GM18873 (cell line): Measurements from ENCODE around the gene SLC5A2.
"Not testable (repeated sequence)": the region's sequence is repeated elsewhere in the genome, so short reads cannot be mapped to it uniquely, and the experiment has no call there.

Source experiments
- ATAC-seq: cut with Tn5 transposase; IDR thresholded peaks from one replicate; pipeline ENCODE4 v1.9.1; 2021; ENCODE audit warnings: mild to moderate bottlenecking, moderate library complexity, moderate number of reproducible peaks; ENCODE audit not compliant: unreplicated experiment, low FRiP score

Gene SLC5A2

DNA sequence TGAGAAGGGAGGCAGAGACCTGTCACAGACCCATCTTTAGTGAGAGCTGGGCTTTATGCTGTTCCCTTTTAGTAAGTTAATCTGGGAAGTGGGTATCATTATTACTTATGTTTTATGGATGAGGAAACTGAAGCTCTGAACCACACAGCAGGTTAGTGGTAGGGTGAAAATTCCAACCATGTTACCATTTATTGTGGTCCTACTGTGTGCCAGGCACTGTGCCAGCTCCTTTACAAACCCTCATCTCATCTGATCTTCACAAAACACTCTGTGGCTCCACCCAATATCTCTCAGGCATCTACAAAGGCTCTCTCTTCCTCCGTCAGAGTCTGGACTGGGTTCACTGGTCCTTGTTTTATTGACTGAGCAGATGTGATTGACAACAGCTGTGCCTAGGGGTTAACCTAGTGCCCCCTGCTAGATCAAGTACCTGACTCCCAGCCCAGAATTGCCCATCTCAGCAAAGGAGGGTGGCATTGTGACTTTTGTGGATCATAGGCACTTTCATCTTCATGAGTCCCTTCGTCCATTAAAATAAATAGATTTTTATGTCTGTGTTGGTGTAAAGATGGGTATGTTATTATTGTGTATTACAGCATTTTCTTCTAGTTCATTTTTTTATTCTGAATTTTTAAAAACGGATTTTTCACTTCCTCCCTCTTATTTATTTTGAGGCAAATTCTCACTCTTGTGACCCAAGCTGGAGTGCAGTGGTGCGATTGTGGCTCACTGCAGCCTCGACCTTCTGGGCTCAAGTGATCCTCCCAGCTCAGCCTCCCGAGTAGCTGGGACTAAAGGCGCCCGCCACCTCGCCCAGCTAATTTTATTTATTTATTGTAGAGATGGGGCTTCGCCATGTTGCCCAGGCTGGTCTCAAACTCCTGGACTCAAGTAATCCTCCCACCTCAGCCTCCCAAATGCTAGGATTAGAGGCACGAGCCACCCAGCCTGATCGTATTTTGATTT lies 7.9 kb upstream of the SLC5A2 start:
- no peak for ATAC-seq

DNA sequence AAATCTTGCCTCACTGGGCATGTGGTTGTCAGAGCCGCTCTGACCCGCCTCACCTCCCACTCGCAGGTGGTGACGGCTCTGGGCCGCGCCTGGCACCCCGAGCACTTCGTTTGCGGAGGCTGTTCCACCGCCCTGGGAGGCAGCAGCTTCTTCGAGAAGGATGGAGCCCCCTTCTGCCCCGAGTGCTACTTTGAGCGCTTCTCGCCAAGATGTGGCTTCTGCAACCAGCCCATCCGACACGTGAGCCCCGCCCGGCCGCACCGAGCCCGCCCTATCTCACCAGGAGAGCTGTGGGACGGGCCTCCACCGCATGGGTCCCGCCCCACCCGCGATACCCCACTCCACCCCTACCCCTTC lies 7.0 kb upstream of the SLC5A2 start:
- ATAC-seq = no peak

DNA sequence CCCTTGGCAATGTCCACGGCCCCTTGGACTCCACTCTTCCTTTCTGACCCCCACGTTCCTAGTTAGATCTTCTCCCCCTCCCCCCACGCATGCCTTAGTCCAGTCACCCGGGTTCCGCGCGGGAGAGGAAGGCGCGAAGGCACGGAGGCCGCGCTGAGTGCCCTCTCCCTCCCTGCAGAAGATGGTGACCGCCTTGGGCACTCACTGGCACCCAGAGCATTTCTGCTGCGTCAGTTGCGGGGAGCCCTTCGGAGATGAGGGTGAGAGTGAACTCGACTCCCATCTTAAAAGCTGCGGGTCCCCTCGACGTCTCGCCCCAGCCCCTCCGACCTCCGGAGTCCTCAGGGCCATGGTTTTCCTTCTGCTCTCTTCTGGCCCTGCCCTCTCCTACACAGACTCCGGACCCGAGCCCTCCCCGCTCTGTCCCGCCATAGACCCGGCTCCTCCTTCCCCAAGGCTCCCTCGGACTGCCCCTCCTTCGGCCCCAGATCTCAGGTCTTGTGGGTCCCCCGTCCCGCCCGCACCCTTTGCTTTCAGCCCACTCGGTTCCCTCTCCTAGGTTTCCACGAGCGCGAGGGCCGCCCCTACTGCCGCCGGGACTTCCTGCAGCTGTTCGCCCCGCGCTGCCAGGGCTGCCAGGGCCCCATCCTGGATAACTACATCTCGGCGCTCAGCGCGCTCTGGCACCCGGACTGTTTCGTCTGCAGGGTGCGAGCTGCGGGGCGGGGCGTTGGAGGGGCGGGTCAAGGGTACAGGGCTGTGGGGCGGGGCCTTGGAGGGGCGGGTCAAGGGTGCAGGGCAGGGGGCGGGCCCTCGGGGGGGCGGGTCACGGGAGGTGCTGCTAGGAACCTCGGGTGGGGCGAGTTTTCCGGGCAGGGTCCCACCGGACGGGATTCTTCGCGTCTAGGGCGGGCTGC lies 6.4 kb upstream of the SLC5A2 start:
- no peak for ATAC-seq

DNA sequence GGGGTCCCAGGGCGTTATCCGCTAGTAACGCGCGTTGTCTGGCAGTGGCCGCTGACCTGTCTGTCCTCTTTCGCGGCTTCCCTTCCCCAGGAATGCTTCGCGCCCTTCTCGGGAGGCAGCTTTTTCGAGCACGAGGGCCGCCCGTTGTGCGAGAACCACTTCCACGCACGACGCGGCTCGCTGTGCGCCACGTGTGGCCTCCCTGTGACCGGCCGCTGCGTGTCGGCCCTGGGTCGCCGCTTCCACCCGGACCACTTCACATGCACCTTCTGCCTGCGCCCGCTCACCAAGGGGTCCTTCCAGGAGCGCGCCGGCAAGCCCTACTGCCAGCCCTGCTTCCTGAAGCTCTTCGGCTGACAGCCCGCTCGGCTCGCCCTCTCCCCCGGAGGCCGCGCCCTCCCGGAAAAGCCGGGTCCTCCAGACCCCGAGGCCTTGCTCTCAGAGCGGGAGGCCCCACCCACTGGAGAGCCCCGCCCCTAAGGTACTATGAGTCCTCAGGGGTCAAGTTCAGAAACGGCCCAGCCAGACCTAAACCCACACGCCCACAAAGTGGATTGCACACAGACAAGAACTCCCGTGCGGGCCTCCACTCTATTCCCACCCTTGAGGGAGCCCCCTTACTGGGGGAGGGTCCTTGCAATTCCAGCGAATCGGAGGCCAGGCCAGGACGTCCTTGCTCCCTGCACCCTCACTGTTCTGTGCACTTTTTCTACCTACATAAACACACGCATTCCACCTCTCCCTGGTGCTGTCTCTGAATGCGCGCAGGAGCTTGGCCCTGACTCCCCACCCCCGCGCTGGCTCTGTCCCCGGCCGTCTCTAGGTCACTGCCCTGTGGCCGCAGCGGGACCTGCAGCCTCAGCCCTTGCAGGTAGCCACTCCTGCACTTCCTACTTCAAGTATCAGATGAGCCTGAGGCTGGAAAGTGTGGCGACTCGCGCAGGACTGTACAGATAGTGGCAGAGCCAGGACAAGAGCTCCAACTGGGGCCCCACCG lies 5.4 kb upstream of the SLC5A2 start:
- ATAC-seq = no peak

DNA sequence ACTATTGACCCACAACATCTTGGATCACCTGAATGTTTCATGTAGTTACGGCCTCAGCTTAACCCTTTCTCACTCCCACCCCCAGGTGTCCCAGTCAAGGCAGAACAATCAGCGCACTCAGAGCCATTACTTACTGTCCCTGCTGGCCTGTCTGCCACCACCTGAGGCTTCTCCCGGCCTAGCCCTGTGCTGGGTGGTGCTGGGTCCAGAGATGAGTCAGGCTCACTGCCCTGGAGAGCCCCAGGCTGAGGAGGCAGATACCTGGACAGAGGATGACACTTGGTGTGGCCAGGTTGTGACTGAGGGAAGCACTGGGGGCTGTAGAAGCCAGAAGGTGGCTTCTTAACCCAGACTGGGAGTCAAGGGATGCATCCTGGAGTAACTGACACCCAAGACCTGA lies 4.0 kb upstream of the SLC5A2 start:
- ATAC-seq = no peak

DNA sequence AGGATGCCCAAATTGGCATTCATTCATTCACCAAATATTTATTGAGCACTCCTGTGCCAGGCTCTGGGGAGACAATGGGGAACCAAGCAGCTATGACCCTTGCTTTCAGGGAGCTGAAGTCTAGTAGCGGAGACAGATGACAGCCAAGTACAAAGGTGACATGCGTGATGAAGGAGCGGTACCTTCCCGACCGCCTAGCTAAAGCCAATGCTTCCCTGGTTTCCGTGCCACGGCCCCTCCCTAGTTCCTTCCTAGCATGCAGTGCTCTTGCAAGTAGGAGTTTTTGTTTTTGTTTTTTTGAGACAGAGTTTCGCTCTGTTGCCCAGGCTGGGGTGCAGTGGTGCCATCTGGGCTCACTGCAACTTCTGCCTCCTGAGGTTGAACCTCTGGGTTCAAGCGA lies 3.2 kb upstream of the SLC5A2 start:
- no peak for ATAC-seq

DNA sequence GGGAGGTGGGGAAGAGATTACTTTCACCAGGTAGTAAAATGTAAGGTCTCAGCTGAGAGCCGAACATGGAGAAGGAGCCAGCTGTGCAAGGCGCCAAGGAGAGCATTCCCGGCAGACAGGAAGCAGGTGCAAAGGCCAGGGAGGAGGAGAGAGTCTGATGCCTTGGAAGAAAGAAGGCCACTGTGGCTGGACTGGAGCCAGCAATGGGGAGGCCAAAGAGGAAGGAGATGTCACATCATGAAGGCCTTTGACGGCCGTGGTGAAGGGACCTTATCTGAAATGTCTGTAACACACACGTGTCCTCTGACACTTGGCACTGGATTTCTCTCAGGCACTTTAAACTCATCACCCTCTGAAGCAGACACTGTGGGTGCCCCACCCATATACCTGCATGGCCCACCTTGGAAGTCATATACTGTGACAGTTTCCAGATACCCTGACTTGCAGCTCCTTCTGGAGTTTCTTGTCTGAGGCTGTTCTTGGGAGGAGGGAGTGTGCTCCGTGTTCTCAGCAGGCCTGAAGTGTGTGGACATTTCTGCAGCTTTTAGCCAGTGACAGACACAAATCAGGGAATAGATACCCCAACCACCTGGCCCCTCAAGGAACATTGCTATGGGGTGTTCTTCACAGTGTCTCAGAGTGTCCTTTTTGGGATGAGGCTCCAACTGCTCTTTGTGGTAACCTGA lies 1.9 kb upstream of the SLC5A2 start:
- ATAC-seq = no peak

DNA sequence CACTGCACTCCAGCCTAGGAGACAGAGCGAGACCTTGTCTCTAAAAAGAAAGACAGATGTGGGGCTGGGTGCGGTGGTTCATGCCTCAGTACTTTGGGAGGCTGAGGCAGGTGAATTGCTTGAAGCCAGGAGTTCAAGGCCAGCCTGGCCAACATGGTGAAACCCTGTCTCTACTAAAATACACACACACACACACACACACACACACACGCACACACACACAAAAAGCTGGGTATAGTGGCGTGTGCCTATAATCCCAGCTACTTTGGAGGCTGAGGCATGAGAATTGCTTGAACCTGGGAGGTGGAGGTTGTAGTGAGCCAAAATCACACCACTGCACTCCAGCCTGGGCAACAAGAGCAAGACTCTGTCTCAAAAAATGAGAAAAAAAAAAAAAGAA lies 1.1 kb downstream of the SLC5A2 start:
- ATAC-seq = not testable (repeated sequence)

DNA sequence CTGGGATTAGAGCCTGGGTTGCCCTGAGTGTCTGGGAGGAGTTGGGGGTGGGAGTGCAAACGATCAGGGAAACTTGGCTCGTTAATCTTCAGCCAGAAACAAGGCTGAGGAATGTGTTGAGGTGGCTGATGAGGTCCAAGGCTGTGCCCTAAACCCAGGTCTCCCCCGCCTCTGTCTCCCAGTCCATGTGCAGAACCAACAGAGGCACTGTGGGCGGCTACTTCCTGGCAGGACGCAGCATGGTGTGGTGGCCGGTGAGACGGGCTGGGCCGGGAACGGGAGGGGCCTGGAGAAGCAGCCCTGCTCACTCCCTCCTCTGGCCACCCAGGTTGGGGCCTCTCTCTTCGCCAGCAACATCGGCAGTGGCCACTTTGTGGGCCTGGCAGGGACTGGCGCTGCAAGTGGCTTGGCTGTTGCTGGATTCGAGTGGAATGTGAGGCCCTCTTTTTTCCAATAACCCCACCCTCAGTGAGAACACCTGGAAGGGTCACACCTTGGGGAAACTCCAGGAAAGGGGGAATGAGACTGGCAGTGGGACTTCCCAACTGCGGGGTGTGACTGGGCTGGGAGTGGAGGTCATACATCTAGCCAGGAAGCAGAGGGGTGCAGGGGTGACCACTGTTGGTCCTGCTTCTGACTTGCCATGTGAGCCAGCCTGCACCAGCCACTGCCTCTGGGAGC lies 1.7 kb downstream of the SLC5A2 start:
- no peak for ATAC-seq

DNA sequence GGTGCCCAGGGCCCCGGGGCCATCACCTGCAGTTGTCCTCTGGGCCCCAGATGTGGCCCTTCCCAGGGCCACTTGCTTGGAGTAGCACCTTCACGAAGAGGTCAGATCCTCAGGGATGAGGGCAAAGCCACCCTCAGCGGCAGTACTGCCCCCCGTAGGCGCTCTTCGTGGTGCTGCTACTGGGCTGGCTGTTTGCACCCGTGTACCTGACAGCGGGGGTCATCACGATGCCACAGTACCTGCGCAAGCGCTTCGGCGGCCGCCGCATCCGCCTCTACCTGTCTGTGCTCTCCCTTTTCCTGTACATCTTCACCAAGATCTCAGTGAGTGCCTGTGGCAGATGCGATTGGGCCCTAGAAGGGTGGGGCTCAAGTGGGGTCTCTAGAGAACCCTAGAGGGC lies 2.6 kb downstream of the SLC5A2 start:
- no peak for ATAC-seq

DNA sequence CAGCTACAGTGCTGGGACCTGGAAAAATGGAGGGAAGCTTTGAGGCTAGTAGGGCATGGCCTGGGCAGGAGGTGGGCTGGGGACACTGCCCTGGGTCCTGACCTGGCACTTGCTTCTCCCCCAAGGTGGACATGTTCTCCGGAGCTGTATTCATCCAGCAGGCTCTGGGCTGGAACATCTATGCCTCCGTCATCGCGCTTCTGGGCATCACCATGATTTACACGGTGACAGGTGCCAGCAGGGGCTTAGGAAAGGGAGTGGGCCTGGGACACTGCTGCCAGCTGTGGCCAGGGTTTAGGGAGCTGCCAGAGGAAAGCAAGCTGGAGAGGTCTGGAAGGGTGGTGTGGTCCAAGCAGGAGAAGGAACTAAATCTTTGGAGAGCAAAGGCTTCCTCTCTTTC lies 3.1 kb downstream of the SLC5A2 start:
- ATAC-seq = no peak

DNA sequence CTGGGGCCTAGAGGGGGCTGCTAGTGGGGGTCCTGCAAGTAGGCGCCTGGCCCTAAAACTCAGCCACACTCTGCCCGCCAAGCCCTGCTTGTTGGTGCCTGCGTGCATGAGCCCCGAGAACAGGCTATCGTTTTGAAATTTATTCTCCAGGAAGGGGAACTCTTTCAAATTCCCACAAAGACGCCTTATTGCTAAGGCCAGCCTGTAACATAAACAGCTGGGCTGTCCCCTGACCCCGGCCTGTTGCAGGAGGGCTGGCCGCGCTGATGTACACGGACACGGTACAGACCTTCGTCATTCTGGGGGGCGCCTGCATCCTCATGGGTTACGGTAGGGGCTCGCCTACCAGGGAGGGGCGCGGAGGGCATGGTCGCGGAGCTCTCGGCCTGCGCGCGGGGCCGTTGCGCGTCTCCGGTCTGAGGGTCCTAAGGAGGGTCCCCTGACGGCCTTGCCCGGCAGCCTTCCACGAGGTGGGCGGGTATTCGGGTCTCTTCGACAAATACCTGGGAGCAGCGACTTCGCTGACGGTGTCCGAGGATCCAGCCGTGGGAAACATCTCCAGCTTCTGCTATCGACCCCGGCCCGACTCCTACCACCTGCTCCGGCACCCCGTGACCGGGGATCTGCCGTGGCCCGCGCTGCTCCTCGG lies 4.3 kb downstream of the SLC5A2 start:
- no peak for ATAC-seq

DNA sequence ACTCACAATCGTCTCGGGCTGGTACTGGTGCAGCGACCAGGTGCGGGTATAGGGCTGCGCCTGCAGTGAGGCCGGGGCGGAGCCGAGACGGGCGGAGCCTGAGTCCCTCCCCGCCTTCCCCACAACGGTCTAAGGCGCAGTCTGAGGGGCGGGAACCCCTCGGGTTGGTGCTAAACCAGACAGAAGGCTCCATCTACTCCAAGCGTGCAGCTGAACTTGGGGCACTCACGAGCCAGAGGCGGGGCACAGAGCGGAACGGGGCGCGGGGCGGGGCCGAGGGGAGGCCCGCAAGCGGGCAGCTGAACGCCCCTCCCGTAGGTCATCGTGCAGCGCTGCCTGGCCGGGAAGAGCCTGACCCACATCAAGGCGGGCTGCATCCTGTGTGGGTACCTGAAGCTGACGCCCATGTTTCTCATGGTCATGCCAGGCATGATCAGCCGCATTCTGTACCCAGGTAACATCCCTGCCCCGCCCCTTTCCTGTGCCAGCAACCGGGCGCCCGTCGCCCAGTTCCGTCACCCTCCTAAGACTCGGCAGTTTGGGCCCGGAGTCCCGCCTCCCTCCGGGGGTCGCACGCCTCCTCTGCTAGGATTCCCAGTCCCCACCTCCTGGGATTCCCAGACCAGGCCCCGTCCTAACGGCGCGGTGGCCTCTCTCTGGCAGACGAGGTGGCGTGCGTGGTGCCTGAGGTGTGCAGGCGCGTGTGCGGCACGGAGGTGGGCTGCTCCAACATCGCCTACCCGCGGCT lies 5.0 kb downstream of the SLC5A2 start:
- ATAC-seq = peak; percentile 63

DNA sequence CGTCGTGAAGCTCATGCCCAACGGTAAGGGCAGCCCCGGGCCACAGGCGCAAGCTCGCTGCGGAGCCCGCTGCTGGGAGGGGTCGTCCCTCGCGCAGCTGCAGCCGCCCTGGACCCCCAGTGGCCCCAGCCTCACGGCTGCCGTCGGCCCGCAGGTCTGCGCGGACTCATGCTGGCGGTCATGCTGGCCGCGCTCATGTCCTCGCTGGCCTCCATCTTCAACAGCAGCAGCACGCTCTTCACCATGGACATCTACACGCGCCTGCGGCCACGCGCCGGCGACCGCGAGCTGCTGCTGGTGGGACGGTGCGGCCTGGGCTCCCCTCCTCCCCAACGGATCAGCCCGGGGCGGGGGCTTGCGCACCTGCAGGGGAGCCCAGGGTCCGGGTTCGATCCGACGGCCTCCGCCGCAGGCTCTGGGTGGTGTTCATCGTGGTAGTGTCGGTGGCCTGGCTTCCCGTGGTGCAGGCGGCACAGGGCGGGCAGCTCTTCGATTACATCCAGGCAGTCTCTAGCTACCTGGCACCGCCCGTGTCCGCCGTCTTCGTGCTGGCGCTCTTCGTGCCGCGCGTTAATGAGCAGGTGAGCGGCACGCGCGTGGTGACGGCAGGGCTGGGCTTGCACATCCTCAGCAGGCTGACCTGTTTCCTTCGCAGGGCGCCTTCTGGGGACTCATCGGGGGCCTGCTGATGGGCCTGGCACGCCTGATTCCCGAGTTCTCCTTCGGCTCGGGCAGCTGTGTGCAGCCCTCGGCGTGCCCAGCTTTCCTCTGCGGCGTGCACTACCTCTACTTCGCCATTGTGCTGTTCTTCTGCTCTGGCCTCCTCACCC lies 5.8 kb downstream of the SLC5A2 start:
- ATAC-seq = no peak

DNA sequence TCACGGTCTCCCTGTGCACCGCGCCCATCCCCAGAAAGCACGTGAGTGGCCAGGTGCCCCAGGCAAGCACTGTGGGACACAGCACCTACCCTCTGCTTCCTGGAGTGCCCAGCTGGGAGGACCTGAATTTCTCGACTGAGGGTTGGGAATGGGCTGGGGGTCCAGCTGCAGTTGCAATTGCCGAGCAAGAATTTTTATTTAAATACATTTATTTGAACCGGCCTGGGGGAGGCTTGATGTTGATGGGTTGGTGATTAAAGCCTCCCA lies 6.3 kb downstream of the SLC5A2 start:
- no peak for ATAC-seq

DNA sequence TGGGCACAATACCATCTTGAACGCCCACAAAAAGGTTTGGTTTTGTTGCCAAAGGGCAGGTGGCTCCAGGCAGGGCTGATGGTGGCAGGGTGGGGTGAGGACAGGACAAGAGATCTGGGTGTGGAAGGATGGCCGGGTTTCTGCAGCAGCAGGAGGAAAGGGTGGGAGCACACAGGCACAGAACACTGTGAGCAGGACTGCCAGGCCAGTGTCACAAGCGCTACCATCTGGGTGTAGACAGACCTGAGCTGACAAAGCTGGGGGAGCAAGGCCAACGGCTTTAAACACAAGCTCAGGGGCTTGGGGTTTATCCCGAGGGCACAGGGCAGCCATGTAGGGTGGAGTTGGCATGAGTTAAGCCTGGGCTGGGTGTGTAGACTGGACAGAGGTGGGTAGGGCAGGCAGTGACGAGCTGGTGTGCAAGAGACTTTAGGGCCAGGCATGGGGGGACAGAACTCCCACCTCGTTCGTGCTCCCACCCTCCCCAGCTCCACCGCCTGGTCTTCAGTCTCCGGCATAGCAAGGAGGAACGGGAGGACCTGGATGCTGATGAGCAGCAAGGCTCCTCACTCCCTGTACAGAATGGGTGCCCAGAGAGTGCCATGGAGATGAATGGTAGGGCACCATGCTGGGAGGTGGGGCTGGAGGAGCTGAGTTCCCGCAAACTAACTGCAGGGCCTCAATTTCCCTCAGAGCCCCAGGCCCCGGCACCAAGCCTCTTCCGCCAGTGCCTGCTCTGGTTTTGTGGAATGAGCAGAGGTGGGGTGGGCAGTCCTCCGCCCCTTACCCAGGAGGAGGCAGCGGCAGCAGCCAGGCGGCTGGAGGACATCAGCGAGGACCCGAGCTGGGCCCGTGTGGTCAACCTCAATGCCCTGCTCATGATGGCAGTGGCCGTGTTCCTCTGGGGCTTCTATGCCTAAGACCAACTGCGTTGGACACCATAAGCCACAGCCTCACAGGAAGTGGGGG lies 7.0 kb downstream of the SLC5A2 start:
- no peak for ATAC-seq
